Vagina (tissue), 2 donors: ENCODE measurements around the gene OR10T2.
"Not testable (repeated sequence)": the region's sequence is repeated elsewhere in the genome, so short reads cannot be mapped to it uniquely, and the experiment has no call there.

Experiments used
- CTCF ChIP-seq, 3 experiments: fragments of 450-650 bp in 2 of 3; fragments of 200-600 bp in 1 of 3; sonication (generic) in 1 of 3; IDR thresholded peaks; one replicate each; pipeline ENCODE4 v1.5.1; 2017 to 2019; ENCODE audit warnings: antibody characterized with exemption in 3 of 3, mild to moderate bottlenecking in 2 of 3, moderate library complexity in 2 of 3
- POLR2A ChIP-seq, 2 donors: fragments of 450-650 bp; IDR thresholded peaks; one replicate each; pipeline ENCODE4 v1.6.1; 2017; ENCODE audit warnings: antibody characterized with exemption in 2 of 2, mild to moderate bottlenecking in 2 of 2, moderate library complexity in 2 of 2
- POLR2AphosphoS5 ChIP-seq, 2 donors: sonication (generic); formaldehyde crosslinking; IDR thresholded peaks; one replicate each; pipeline ENCODE4 v1.9.0; 2017; ENCODE audit warnings: antibody characterized with exemption in 2 of 2, mild to moderate bottlenecking in 2 of 2, low read depth in 1 of 2; ENCODE audit not compliant: insufficient read depth in 1 of 2

- not testable (repeated sequence) for TF ChIP-seq POLR2A (IDR thresholded peaks at IDR 0.05); CTCF (IDR thresholded peaks at IDR 0.05); POLR2AphosphoS5 (IDR thresholded peaks at IDR 0.05; ENCODE audit: insufficient read depth in 1 of 2, low read depth in 1 of 2)
Observed at GRCh38 chr1:158430163-158430562, 30.9 kb upstream of the OR10T2 start.
